GM12878 (cell line): Measurements from ENCODE around the gene PDZK1IP1. TPM values are rescaled to one million over a fixed set of nuclear protein-coding genes. Genes with fewer than 3 reads are reported as not detected.

Experiments used
- ATAC-seq: fragments of 200-7000 bp; cut with Tn5 transposase; 3 replicates; pipeline ENCODE4 v1.9.1; 2020; ENCODE audit warnings: mild to moderate bottlenecking, moderate library complexity
- BruUV-seq: library from RNA; stranded (reverse); fragments of 400-500 nt; replicated peaks from 2 replicates; lab custom pipeline; 2021; lab: Mats Ljungman, UMichigan
- CTCF ChIA-PET: fragments of 300-600 bp; sonication (Branson Sonifier 250); formaldehyde crosslinking; extraction: SDS; loops from one replicate; lab custom pipeline; 2021; ENCODE audit warnings: inconsistent platforms; lab: Yijun Ruan, JAX
- POLR2A ChIA-PET: fragments of 350-600 bp; formaldehyde crosslinking; extraction: SDS; loops from one replicate; lab custom pipeline; 2021; ENCODE audit warnings: inconsistent platforms; lab: Charles Lee
- RAD21 ChIA-PET: fragments of 300-600 bp; sonication (Branson Sonifier 250); formaldehyde crosslinking; loops from one replicate; lab custom pipeline; 2023; ENCODE audit warnings: antibody characterized with exemption; ENCODE audit not compliant: unreplicated experiment; lab: Charles Lee
- SMC1A ChIA-PET: fragments of 300-600 bp; sonication (Branson Sonifier 250); formaldehyde crosslinking; loops from one replicate; lab custom pipeline; 2023; ENCODE audit not compliant: unreplicated experiment, uncharacterized antibody; lab: Charles Lee
- DNase-seq: peaks from one replicate; pipeline ENCODE4 v3.0.0-alpha.2; 2011; ENCODE audit warnings: low read depth, low spot score
- FAIRE-seq: peaks from 3 replicates; lab custom pipeline; 2011; peaks lifted over from hg19 to GRCh38; lab: Jason Lieb, UNC
- H2AFZ ChIP-seq: 2 replicates; pipeline ENCODE4 v1.6.0; 2011; ENCODE audit warnings: low read depth, low read length, control low read depth; ENCODE audit not compliant: control insufficient read depth
- H3K27ac ChIP-seq: 2 replicates; pipeline ENCODE4 v1.5.1; 2011; ENCODE audit warnings: control low read depth; ENCODE audit not compliant: control insufficient read depth, insufficient read depth
- H3K27me3 ChIP-seq, 2 experiments: replicated peaks in 1 of 2; 2 replicates each; pipeline versions ENCODE4 v1.6.0 to v1.6.1; 2011; ENCODE audit warnings: low read length in 1 of 2; ENCODE audit not compliant: control insufficient read depth in 2 of 2, insufficient read depth in 2 of 2
- H3K36me3 ChIP-seq, 2 experiments: 2 replicates each; pipeline ENCODE4 v1.5.1; 2011; ENCODE audit warnings: low read length in 1 of 2; ENCODE audit not compliant: control insufficient read depth in 2 of 2, insufficient read depth in 2 of 2
- H3K4me1 ChIP-seq: 2 replicates; pipeline ENCODE4 v1.6.1; 2011; ENCODE audit warnings: mild to moderate bottlenecking, low read length, moderate library complexity, mixed read lengths; ENCODE audit not compliant: control insufficient read depth, insufficient read depth
- H3K4me2 ChIP-seq: 2 replicates; pipeline ENCODE4 v1.6.0; 2011; ENCODE audit warnings: control low read depth; ENCODE audit not compliant: control insufficient read depth, insufficient read depth
- H3K4me3 ChIP-seq: fragments of 200-600 bp; sonication (generic); 2 replicates; pipeline ENCODE4 v1.5.1; 2016
- H3K79me2 ChIP-seq: 2 replicates; pipeline ENCODE4 v1.6.0; 2011; ENCODE audit warnings: low read length; ENCODE audit not compliant: control insufficient read depth, insufficient read depth
- H3K9ac ChIP-seq: 2 replicates; pipeline ENCODE4 v1.8.0; 2011; ENCODE audit warnings: low read length, control low read depth, mixed read lengths; ENCODE audit not compliant: control insufficient read depth, insufficient read depth
- H3K9me3 ChIP-seq: replicated peaks from 3 replicates; pipeline ENCODE4 v1.5.1; 2011; ENCODE audit warnings: mild to moderate bottlenecking, low read length; ENCODE audit not compliant: control insufficient read depth, insufficient read depth
- H4K20me1 ChIP-seq: 2 replicates; pipeline ENCODE4 v1.6.0; 2011; ENCODE audit not compliant: control insufficient read depth, insufficient read depth
- BACH1 ChIP-seq: fragments of 450-650 bp; IDR thresholded peaks from 2 replicates; pipeline ENCODE4 v1.6.1; 2017; ENCODE audit warnings: mild to moderate bottlenecking, borderline replicate concordance
- EGR1 ChIP-seq, 2 experiments: IDR thresholded peaks; 1 replicate in 1 of 2; 2 replicates in 1 of 2; pipeline ENCODE4 v1.6.1; 2011 to 2012; ENCODE audit warnings: low read depth in 2 of 2, low read length in 2 of 2, borderline replicate concordance in 1 of 2, mild to moderate bottlenecking in 1 of 2, moderate library complexity in 1 of 2
- KAT2A ChIP-seq: conservative IDR thresholded peaks from 2 replicates; pipeline ENCODE4 v1.6.1; 2011; ENCODE audit warnings: low read depth, low read length; ENCODE audit not compliant: control insufficient read depth
- REST ChIP-seq: IDR thresholded peaks from 2 replicates; pipeline ENCODE4 v1.6.1; 2012; ENCODE audit warnings: mild to moderate bottlenecking, low read depth, low read length
- in situ Hi-C: fragments of 300-500 bp; cut with MboI; formaldehyde crosslinking; loops from 9 replicates; pipeline ENCODE4 v1.14.3; 2018; ENCODE audit warnings: mixed read lengths
- intact Hi-C: fragments of 100-400 bp; cut with micrococcal nuclease; formaldehyde crosslinking; loops from one replicate; pipeline ENCODE4 v1.14.2; 2022; ENCODE audit not compliant: unreplicated experiment
- polyA plus RNA-seq, 11 experiments: library from polyadenylated mRNA; depleted of rRNA in 4 of 11; unstranded in 6 of 11; stranded (reverse) in 5 of 11; fragments of >200 nt; fragmentation: Nextera tagmentation in 4 of 11; fragmentation: Illumina TruSeq in 1 of 11; extraction: Ambion mirVana in 4 of 11; extraction: Trizol in 1 of 11; gene quantifications; 1 replicate in 1 of 11; 2 replicates in 10 of 11; pipeline versions ENCODE4 v1.2.1 to v1.2.3, GENCODE V29; 2011 to 2016; ENCODE audit warnings: inconsistent platforms in 2 of 11, missing spikeins in 2 of 11, low read depth in 1 of 11
- total RNA-seq, 4 experiments: library from RNA; depleted of rRNA in 3 of 4; stranded (reverse); fragments of >200 nt in 3 of 4; fragmentation: Illumina TruSeq in 1 of 4; extraction: Trizol in 1 of 4; gene quantifications; 2 replicates each; pipeline versions ENCODE4 v1.2.1 to v1.2.3, GENCODE V29; 2013 to 2021
- TF ChIP-seq, protein P1 (sequence below): IDR thresholded peaks from 2 replicates; pipeline ENCODE4 v1.6.1; 2012; ENCODE audit warnings: low read depth, low read length, improper control_type of control experiment

The PDZK1IP1 gene
- total and polyA plus RNA-seq, 10 of the 15 experiments (the other 5 are each of a cell fraction or from before 2014, with no cell fraction given), result not detected

DNA sequence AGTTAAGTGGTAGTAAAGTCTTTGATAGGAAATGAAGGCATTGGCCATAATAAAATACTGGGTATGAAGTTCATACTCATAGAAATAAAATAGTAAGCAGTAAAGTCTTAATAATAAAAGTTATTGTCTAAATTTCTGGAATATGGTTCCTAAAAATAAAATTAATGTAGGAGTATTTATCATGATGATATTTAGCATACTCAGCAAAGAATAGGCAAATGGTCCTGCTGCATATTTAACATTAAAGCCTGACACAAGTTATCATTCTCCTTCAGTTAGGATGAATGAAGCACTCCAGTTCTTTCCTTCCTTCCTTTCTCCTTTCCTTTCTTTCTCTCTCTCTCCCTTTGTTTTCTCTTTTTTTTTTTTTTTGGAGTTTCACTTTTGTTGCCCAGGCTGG lies 25.3 kb downstream of the PDZK1IP1 start:
- BruUV-seq, result no TSS peak
- Histone ChIP-seq H3K9me3 (no peaks in the 10 kb centered on the region), H3K4me2 (no peak overlapping the region), H4K20me1 (no peaks in the 10 kb centered on the region), H3K27ac (no peak overlapping the region), H3K4me3 (no peak overlapping the region), H3K9ac (no peak overlapping the region), H3K27me3 (no peaks in the 10 kb centered on the region), H3K79me2 (no peaks in the 10 kb centered on the region), H3K4me1 (no peaks in the 10 kb centered on the region), H2AFZ (no peak overlapping the region), H3K36me3 (no peaks in the 10 kb centered on the region)
- no peak for FAIRE-seq
- intact Hi-C loops, result no loop called here
- ATAC-seq, result no peak
- in situ Hi-C loops, result no loop called here
- ChIA-PET POLR2A (no interaction called here), RAD21 (no interaction called here), SMC1A (no interaction called here), CTCF (interaction anchor here (1.7 kb wide), 1 partner anchor 14 kb away, joined by 10 read pairs; no protein-coding TSS in a partner anchor)
- TF ChIP-seq, protein P1, sequence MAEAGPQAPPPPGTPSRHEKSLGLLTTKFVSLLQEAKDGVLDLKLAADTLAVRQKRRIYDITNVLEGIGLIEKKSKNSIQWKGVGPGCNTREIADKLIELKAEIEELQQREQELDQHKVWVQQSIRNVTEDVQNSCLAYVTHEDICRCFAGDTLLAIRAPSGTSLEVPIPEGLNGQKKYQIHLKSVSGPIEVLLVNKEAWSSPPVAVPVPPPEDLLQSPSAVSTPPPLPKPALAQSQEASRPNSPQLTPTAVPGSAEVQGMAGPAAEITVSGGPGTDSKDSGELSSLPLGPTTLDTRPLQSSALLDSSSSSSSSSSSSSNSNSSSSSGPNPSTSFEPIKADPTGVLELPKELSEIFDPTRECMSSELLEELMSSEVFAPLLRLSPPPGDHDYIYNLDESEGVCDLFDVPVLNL, result no peak
- TF ChIP-seq EGR1 (IDR thresholded peaks at IDR 0.05; ENCODE audit: borderline replicate concordance in 1 of 2, low read depth in 2 of 2, low read length in 2 of 2), result no peak
- no peak for TF ChIP-seq KAT2A
- TF ChIP-seq BACH1, result no peak
- TF ChIP-seq REST, result no peak
- no peak for DNase-seq
